ENCODE measurements around the gene ERCC6L2.

ERCC6L2 gene

DNA sequence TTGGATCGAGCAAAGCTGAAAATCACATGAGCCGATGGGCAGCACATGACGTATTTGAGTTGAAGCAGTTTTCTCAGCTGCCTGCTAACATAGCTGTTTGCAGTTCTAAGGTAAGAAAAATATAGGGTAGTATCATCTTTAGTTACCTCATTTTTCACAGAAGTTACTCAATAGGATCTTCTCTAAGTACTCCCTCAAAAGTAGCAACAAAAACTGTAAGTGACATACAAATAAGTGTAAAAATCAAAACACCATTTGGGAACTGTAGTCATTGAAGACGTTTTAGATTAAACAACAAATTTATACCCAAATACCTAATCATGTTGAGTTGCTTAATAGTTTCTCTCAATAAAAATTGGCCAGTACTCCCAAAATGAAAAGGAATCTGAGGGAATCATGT is 102.6 kb downstream of the ERCC6L2 start:
- no peak for DNase-seq (ENCODE audit: low read depth)
- no peak for TF ChIP-seq CTCF (IDR thresholded peaks at IDR 0.05; ENCODE audit: low read depth, low read length, missing control alignments)
- in situ Hi-C loops (cut with HindIII; ENCODE audit: low sequenced_read_pairs) = no loop called here
- no peak overlapping the region for H3K4me3 ChIP-seq (ENCODE audit: low read depth, low read length)

DNA sequence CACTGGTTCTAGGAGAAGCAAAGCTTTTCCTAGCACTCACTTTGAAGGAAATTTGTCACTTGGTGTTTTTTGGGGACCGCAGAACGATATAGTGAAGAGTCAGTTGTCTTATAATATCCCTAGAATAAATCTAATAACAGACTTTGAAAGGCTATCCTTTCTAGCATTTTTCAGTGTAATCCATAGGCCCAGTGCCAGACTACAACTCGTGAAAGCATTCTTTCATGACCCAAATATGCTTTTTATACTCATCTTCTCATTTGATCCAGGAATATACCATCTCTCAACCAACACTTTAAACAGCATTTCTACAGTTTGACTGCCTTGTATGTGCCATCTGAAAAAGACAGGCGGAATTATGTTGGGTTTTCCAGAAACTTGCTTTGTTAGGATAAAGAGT is 104.0 kb downstream of the ERCC6L2 start:
- no peak overlapping the region for H3K4me3 ChIP-seq (ENCODE audit: low read depth, low read length)
- TF ChIP-seq CTCF (IDR thresholded peaks at IDR 0.05; ENCODE audit: low read depth, low read length, missing control alignments) = no peak
- DNase-seq (ENCODE audit: low read depth) = no peak
- in situ Hi-C loops (cut with HindIII; ENCODE audit: low sequenced_read_pairs) = no loop called here

- in situ Hi-C loops (cut with HindIII; ENCODE audit: low sequenced_read_pairs) = no loop called here
- no peak overlapping the region for H3K4me3 ChIP-seq (ENCODE audit: low read depth, low read length)
- no peak for DNase-seq (ENCODE audit: low read depth)
- no peak for TF ChIP-seq CTCF (IDR thresholded peaks at IDR 0.05; ENCODE audit: low read depth, low read length, missing control alignments)
Observed at GRCh38 chr9:95980262-95981125, 105.0 kb downstream of the ERCC6L2 start.

GRCh38 chr9:95981761-95982390 is 106.4 kb downstream of the ERCC6L2 start:
- DNase-seq (ENCODE audit: low read depth) = no peak
- no peak for TF ChIP-seq CTCF (IDR thresholded peaks at IDR 0.05; ENCODE audit: low read depth, low read length, missing control alignments)
- H3K4me3 ChIP-seq (ENCODE audit: low read depth, low read length) = no peak overlapping the region
- in situ Hi-C loops (cut with HindIII; ENCODE audit: low sequenced_read_pairs) = no loop called here

DNA sequence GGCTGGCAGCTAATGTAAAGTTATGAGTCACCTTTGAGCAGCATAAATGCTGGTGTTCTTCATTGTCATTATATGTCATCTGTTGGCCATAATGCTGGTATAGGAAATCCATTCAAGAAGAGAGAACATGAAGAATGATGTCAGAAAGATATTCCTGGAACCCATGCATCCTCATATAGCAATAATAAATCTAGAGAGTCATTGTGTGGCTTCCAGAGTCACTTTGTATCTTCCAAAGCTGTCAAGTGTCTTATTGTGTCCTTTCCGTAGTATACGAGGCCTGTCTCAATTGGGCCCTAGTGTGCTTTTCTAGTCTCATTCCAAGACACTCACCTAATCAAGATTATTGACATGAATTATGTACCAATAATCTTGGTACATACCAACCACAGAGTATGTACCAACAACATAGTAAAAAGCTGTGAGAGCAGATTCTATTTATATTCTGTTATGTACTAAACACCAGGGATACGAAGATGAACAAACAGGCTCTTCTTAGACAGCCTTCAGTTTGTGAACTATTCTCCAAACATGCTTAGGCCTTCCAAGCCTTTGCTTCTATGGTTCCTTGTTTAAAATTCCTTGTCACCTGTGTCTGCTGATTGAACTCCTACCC is 110.1 kb downstream of the ERCC6L2 start:
- no peak overlapping the region for H3K4me3 ChIP-seq (ENCODE audit: low read depth, low read length)
- in situ Hi-C loops (cut with HindIII; ENCODE audit: low sequenced_read_pairs) = no loop called here
- TF ChIP-seq CTCF (IDR thresholded peaks at IDR 0.05; ENCODE audit: low read depth, low read length, missing control alignments) = no peak
- no peak for DNase-seq (ENCODE audit: low read depth)

- H3K4me3 ChIP-seq (ENCODE audit: low read depth, low read length) = no peak overlapping the region
- in situ Hi-C loops (cut with HindIII; ENCODE audit: low sequenced_read_pairs) = no loop called here
- DNase-seq (ENCODE audit: low read depth) = no peak
- no peak for TF ChIP-seq CTCF (IDR thresholded peaks at IDR 0.05; ENCODE audit: low read depth, low read length, missing control alignments)
Observed at GRCh38 chr9:95989297-95989696, 113.8 kb downstream of the ERCC6L2 start.

Measured in astrocyte of the cerebellum (primary cell).